K562 (cell line): Measurements from ENCODE around the gene FOCAD. TPM values are rescaled to one million over a fixed set of nuclear protein-coding genes. Genes with fewer than 3 reads are reported as not detected.

Source experiments
- ATF1 ChIP-seq, 2 experiments: fragments of 450-650 bp in 1 of 2; IDR thresholded peaks; 2 replicates each; pipeline ENCODE4 v1.6.1; 2016; ENCODE audit warnings: missing compliant biosample characterization in 1 of 2, missing genetic modification characterization in 1 of 2
- CBX1 ChIP-seq: sonication (generic); IDR thresholded peaks from 2 replicates; pipeline ENCODE4 v1.6.1; 2016; ENCODE audit warnings: antibody characterized with exemption, low read depth, mild to moderate bottlenecking
- MAZ ChIP-seq, 2 experiments: fragments of 450-650 bp in 1 of 2; sonication (generic) in 1 of 2; formaldehyde crosslinking; IDR thresholded peaks in 1 of 2; conservative IDR thresholded peaks in 1 of 2; 2 replicates each; pipeline versions ENCODE4 v1.4.0 to v1.5.0; 2020; ENCODE audit warnings: mild to moderate bottlenecking in 1 of 2, missing genetic modification reagents in 1 of 2
- MGA ChIP-seq: fragments of 450-650 bp; IDR thresholded peaks from 2 replicates; pipeline ENCODE4 v1.6.1; 2016; ENCODE audit warnings: mild to moderate bottlenecking, moderate library complexity
- MTA3 ChIP-seq: fragments of 450-650 bp; formaldehyde crosslinking; IDR thresholded peaks from 2 replicates; pipeline ENCODE4 v1.6.1; 2017; ENCODE audit warnings: mild to moderate bottlenecking, borderline replicate concordance
- RB1 ChIP-seq: fragments of 450-650 bp; IDR thresholded peaks from 2 replicates; pipeline ENCODE4 v1.6.1; 2017; ENCODE audit warnings: low read depth, mild to moderate bottlenecking
- VEZF1 ChIP-seq: fragments of 200-800 bp; sonication (Bioruptor generic); IDR thresholded peaks from 2 replicates; pipeline ENCODE4 v1.6.1; 2017; ENCODE audit warnings: missing genetic modification characterization, missing compliant biosample characterization
- ZBTB33 ChIP-seq: sonication (generic); formaldehyde crosslinking; IDR thresholded peaks from 2 replicates; pipeline ENCODE4 v1.8.1; 2023; ENCODE audit warnings: mild to moderate bottlenecking, missing genetic modification reagents
- ZNF589 ChIP-seq: fragments of 200-800 bp; sonication (Bioruptor generic); IDR thresholded peaks from 2 replicates; pipeline ENCODE4 v1.6.1; 2016; ENCODE audit warnings: low read depth, missing genetic modification characterization, missing compliant biosample characterization
- polyA plus RNA-seq, 8 experiments: library from polyadenylated mRNA; depleted of rRNA in 4 of 8; stranded (reverse) in 5 of 8; unstranded in 3 of 8; fragments of >200 nt; fragmentation: Nextera tagmentation in 2 of 8; fragmentation: Illumina TruSeq in 1 of 8; extraction: Ambion mirVana in 2 of 8; extraction: Trizol in 1 of 8; gene quantifications; 2 replicates each; pipeline versions ENCODE4 v1.2.1 to v1.2.3, GENCODE V29; 2011 to 2014; ENCODE audit warnings: inconsistent platforms in 1 of 8, missing spikeins in 1 of 8
- total RNA-seq, 7 experiments: library from RNA; depleted of rRNA in 6 of 7; stranded (reverse); fragments of >200 nt in 6 of 7; fragmentation: Illumina TruSeq in 2 of 7; extraction: Trizol in 2 of 7; gene quantifications; 2 replicates each; pipeline versions ENCODE4 v1.2.1 to v1.2.3, GENCODE V29; 2011 to 2021; ENCODE audit warnings: low replicate concordance in 1 of 7

FOCAD gene
- total and polyA plus RNA-seq, 9 of the 15 experiments (the other 6 are each of a cell fraction or from before 2014, with no cell fraction given) = 0.13 to 2.4 (median 1.6) TPM

GRCh38 chr9:20684035-20684874, at the start of gene FOCAD (continued):
- no peak for TF ChIP-seq ZBTB33 (CRISPR knock-in tag)
- TF ChIP-seq ATF1 (CRISPR knock-in tag; IDR thresholded peaks at IDR 0.05) = no peak
- peak; percentile 27; the same call in 1 of the 2 replicates for TF ChIP-seq ATF1 (tag; IDR thresholded peaks at IDR 0.05)
- peak; percentile 28; the same call in 1 of the 2 replicates for TF ChIP-seq MTA3
- TF ChIP-seq VEZF1 (CRISPR knock-in tag) = peak; percentile 19; the same call in 1 of the 2 replicates
- TF ChIP-seq MAZ (CRISPR knock-in tag; conservative IDR thresholded peaks at IDR 0.05 in 1 of 2, IDR thresholded peaks at IDR 0.05 in 1 of 2) = peak; percentile 32 to 62; a peak in 2 of 4 replicates
- TF ChIP-seq ZNF589 (CRISPR knock-in tag) = 0 out of 2 replicates have a peak, but pooled peaks have one; percentile 32
- TF ChIP-seq MGA = peak; percentile 36; the same call in 1 of the 2 replicates
- TF ChIP-seq RB1 = peak; percentile 55; the same call in 1 of the 2 replicates
- TF ChIP-seq CBX1 = no peak; the same call in 1 of the 2 replicates
